ENCODE measurements around the gene NOC4L.

DNA sequence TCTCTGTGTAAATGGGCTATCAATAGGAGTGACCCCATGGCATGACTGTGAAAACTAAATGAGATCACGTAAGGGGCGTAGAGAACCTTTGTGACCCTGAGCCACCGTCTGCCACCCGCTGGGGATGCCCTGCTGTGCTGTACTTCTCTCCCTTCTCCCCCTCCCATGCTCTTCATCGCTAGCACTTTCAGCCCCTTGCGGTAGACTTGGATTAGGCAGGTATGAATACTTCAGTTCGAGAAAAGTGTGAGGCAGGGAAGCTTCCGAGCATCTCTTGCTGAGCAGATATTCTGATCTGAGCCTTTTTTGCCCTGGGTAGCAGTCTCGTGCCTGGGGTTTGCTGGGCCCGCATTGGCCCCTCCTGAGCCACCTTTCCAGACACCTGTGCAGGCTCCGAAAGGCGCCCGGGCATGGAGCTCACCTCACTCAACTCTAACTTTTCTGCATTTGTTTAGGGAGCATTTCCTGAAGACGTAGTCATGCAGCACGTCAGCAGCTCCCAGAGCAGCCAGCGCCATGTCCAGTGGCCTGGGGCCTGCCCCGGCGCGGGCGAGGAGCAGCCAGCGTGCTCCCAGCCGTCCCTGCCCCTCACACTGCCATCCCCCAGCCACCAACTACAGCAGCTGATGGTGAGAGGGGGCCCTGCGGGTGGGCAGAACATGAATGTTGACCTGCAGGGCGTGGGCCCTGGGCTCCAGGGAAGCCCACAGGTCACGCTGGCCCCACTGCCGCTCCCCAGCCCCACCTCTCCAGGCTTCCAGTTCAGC lies 40.5 kb upstream of the NOC4L start:
- TF ChIP-seq CTCF (IDR thresholded peaks at IDR 0.05) (no peak), POLR2A (IDR thresholded peaks at IDR 0.05) (no peak)
